ENCODE data around the gene KIFC3.

- TF ChIP-seq CTCF (IDR thresholded peaks at IDR 0.05): no peak
- no peak for TF ChIP-seq POLR2A (IDR thresholded peaks at IDR 0.05)
Measured at GRCh38 chr16:57732037-57732436, 70.3 kb downstream of the KIFC3 start.
